Heart right ventricle (tissue), 16 donors: ENCODE data around the gene KCTD2. TPM values are rescaled to one million over a fixed set of nuclear protein-coding genes. Genes with fewer than 3 reads are reported as not detected.

Source experiments
- ATAC-seq, 8 donors: fragments of 200-7000 bp; cut with Tn5 transposase; one replicate each; pipeline ENCODE4 v1.9.1; 2020; ENCODE audit warnings: mild to moderate bottlenecking in 8 of 8, moderate library complexity in 8 of 8, moderate number of reproducible peaks in 1 of 8
- DNase-seq, 2 donors: peaks; one replicate each; pipeline ENCODE4 v3.0.0-alpha.2; 2020
- H3K27ac ChIP-seq, 10 donors: fragments of 200-600 bp; sonication (generic) in 2 of 10; one replicate each; pipeline versions ENCODE4 v1.5.0 to v1.8.0; 2020 to 2022; ENCODE audit warnings: mild to moderate bottlenecking in 3 of 10
- H3K27me3 ChIP-seq, 7 donors: fragments of 200-600 bp; one replicate each; pipeline ENCODE4 v1.8.0; 2021 to 2022; ENCODE audit warnings: mild to moderate bottlenecking in 2 of 7
- H3K36me3 ChIP-seq, 9 donors: fragments of 200-600 bp; sonication (generic) in 1 of 9; one replicate each; pipeline versions ENCODE4 v1.5.0 to v1.8.0; 2020 to 2022; ENCODE audit warnings: mild to moderate bottlenecking in 2 of 9
- H3K4me1 ChIP-seq, 9 donors: fragments of 200-600 bp; sonication (generic) in 1 of 9; one replicate each; pipeline versions ENCODE4 v1.5.0 to v1.8.0; 2020 to 2022; ENCODE audit warnings: mild to moderate bottlenecking in 4 of 9
- H3K4me3 ChIP-seq, 10 donors: fragments of 200-600 bp; sonication (generic) in 2 of 10; one replicate each; pipeline versions ENCODE4 v1.5.0 to v1.8.0; 2020 to 2022; ENCODE audit warnings: mild to moderate bottlenecking in 7 of 10, moderate library complexity in 2 of 10
- H3K9me3 ChIP-seq, 11 donors: fragments of 200-600 bp in 10 of 11; sonication (generic) in 2 of 11; one replicate each; pipeline versions ENCODE4 v1.5.0 to v1.8.0; 2013 to 2022; ENCODE audit warnings: mild to moderate bottlenecking in 2 of 11, control low read depth in 1 of 11, moderate library complexity in 1 of 11
- WGBS, 2 donors: extraction: QIAGEN DNeasy Blood & Tissue Kit; methylation state at CpG; one replicate each; pipeline ENCODE4 v1.1.7; 2013; ENCODE audit warnings: inconsistent platforms in 1 of 2; 5-methylcytosine and 5-hydroxymethylcytosine counted together
- intact Hi-C, 10 donors: fragments of 100-400 bp; cut with DNase I; formaldehyde crosslinking; loops; one replicate each; pipeline versions ENCODE4 v1.11.1 to v1.14.2; 2022
- polyA plus RNA-seq, 2 donors: library from polyadenylated mRNA; stranded (reverse); fragments of 200-250 nt; gene quantifications; one replicate each; pipeline ENCODE4 v1.2.3, GENCODE V29; 2013
- total RNA-seq, 10 donors: library from RNA; stranded (reverse); fragmentation: NEBNext Ultra II Directional in 3 of 10; extraction: Animal tissue kit (Norgen Biotek cat#: 25700) in 3 of 10; gene quantifications; one replicate each; pipeline versions ENCODE4 v1.2.1 to v1.2.4, GENCODE V29; 2021 to 2023
- TF ChIP-seq, protein P1 (sequence below), 9 donors: fragments of 200-600 bp; sonication (generic) in 2 of 9; IDR thresholded peaks; one replicate each; pipeline versions ENCODE4 v1.5.0 to v1.8.0; 2021 to 2022; ENCODE audit warnings: antibody characterized with exemption in 9 of 9, mild to moderate bottlenecking in 5 of 9, moderate library complexity in 1 of 9
- donor health status: Arrhythmogenic right ventricular cardiomyopathy.
- donor health status: ischemic (EF 13 %, LVEDD 7.1; RV severe dilation, severe dysfunction).
- donor health status: healthy with polysubstance abuse.
- donor health status: DM: no; HTN: yes; CAD: no.
- donor health status: DM: no; HTN: no; CAD: no.
- donor health status: ischemic (EF 25% LVEDD 6.9; RV normal size, moderate dysfunction).
- donor health status: ischemic (EF 25% LVEDD 5.7; RV mildly dilated, moderate dysfunction).
- donor health status: healthy.
- donor health status: DM: yes; HTN: yes; CAD: no.
- donor health status: Ischemic cardiomyopathy.
- donor health status: ischemic (EF 35%, LVEDD 5.7; RV mildly dilated, moderate dysfunction).
- donor health status: nonischemic (EF 11% LVEDD 7.7; RV severe dilation, severe dysfunction).
- donor health status: DM: yes; HTN: yes; CAD: no.
- donor health status: PGD.
- donor health status: ischemic (EF 29% LVEDD 5.4; RV normal size, mild dysfunction).
- donor health status: nonischemic (EF 23%, LVEDD 6.1; RV moderate dilation, normal function).

The KCTD2 gene
- total and polyA plus RNA-seq, 12 donors: 11.8 to 41.1 (median 29.3) TPM

DNA sequence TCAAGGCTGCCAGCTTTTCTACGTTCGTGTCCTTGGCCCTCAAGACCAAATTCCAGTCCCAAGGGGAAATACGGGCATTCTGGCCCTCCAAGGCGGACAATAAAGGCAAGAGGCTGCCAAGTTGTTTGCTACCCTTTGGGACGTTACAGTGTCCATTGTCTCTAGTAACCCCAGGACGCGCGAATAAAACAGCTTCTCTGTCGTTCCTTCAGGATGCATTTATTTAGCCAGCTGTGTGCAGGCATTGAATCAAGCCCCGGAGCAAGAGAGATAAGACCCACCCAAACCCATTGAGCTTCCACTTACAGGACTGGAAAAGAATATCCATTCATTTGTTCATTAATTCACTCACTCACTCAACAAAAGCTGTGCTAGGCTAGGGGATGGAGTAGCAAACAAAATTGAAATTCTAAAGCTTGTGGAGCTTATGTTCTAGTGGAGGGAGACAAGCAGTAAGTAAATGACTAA is 33.9 kb upstream of the KCTD2 start:
- ATAC-seq (no peak), DNase-seq (no peak)
- intact Hi-C loops: loop anchor here in 6 of 10 donors (2.0 to 10.0 kb wide), 4 partner anchors 26 to 51 kb away; partner anchors contain the start of gene CDR2L (in 1 of the 6)
- Histone ChIP-seq H3K27me3 (no peaks in the 10 kb centered on the region), H3K4me3 (peak overlapping the region; percentile 73 to 97 (median 90)), H3K27ac (peak overlapping the region; percentile 87 to 96 (median 92)), H3K4me1 (peaks cover 12 to 35% (median 28%) of the 10 kb centered on the region in 9 donors), H3K36me3 (peaks cover 0 to 22% (median 0%) of the 10 kb centered on the region in 9 donors), H3K9me3 (no peaks in the 10 kb centered on the region)
- WGBS, 2 donors: 0% methylated on average over 10 of the region's 10 CpGs
- TF ChIP-seq, protein P1, sequence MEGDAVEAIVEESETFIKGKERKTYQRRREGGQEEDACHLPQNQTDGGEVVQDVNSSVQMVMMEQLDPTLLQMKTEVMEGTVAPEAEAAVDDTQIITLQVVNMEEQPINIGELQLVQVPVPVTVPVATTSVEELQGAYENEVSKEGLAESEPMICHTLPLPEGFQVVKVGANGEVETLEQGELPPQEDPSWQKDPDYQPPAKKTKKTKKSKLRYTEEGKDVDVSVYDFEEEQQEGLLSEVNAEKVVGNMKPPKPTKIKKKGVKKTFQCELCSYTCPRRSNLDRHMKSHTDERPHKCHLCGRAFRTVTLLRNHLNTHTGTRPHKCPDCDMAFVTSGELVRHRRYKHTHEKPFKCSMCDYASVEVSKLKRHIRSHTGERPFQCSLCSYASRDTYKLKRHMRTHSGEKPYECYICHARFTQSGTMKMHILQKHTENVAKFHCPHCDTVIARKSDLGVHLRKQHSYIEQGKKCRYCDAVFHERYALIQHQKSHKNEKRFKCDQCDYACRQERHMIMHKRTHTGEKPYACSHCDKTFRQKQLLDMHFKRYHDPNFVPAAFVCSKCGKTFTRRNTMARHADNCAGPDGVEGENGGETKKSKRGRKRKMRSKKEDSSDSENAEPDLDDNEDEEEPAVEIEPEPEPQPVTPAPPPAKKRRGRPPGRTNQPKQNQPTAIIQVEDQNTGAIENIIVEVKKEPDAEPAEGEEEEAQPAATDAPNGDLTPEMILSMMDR (IDR thresholded peaks at IDR 0.05): no peak

DNA sequence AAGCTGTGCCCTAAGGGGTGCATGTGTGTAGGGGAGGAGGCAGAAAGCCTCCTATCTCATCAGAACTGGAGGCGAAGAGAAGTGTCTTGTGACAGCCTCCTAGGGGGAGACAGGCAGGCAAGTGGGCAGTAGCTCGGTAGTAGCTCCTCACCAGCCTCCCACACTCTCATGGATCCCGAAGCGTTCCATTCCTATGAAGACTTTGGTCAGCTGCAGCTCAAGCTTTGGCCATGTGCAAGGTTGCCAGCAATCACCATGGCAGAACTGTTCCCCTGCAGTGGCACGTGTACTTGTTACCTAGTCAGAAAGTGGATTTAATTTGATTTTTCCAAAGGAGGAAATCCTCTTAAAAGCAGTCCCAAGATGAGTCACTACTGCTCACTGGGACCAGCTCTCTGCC is 27.9 kb upstream of the KCTD2 start:
- no peak overlapping the region for H3K27ac ChIP-seq
- H3K4me3 ChIP-seq: no peak overlapping the region
- WGBS, 2 donors: 92% methylated on average over 5 of the region's 5 CpGs
- H3K27me3 ChIP-seq: no peaks in the 10 kb centered on the region
- TF ChIP-seq, protein P1 (IDR thresholded peaks at IDR 0.05): no peak
- no peak for DNase-seq
- ATAC-seq: no peak
- peaks cover 0 to 5% (median 0%) of the 10 kb centered on the region in 9 donors for H3K4me1 ChIP-seq
- no peaks in the 10 kb centered on the region for H3K9me3 ChIP-seq
- intact Hi-C loops: loop anchor here in 1 of 10 donors (10.0 kb wide), 1 partner anchor 54 kb away; no protein-coding TSS in a partner anchor
- peaks cover 0 to 74% (median 20%) of the 10 kb centered on the region in 9 donors for H3K36me3 ChIP-seq

DNA sequence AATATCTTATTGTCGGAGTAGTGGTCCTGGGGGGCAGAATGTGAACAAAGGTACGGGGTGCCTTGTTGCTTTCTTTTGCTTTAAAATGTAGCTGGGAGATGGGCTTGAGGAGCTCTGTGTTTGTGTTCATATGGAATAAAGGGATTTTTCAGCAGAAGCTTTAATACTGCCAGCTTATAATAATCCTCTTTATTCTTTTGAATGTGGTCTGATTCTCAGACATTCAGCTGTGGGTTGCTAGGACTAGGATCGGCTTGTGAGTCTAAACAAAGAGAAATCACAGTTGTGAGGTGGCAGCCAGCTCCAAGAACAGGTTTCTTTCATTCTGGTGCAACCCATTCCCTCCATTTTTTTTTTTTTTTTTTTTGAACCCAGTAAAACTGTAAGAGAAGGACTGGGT is 27.3 kb upstream of the KCTD2 start:
- Histone ChIP-seq H3K27me3 (no peaks in the 10 kb centered on the region), H3K9me3 (no peaks in the 10 kb centered on the region), H3K4me3 (no peak overlapping the region), H3K4me1 (no peaks in the 10 kb centered on the region), H3K27ac (no peak overlapping the region), H3K36me3 (peaks cover 0 to 74% (median 20%) of the 10 kb centered on the region in 9 donors)
- ATAC-seq: no peak
- no peak for DNase-seq
- TF ChIP-seq, protein P1 (IDR thresholded peaks at IDR 0.05): no peak
- WGBS, 2 donors: 95 to 96% methylated on average over 3 of the region's 3 CpGs
- intact Hi-C loops: loop anchor here in 1 of 10 donors (10.0 kb wide), 1 partner anchor 55 kb away; no protein-coding TSS in a partner anchor

DNA sequence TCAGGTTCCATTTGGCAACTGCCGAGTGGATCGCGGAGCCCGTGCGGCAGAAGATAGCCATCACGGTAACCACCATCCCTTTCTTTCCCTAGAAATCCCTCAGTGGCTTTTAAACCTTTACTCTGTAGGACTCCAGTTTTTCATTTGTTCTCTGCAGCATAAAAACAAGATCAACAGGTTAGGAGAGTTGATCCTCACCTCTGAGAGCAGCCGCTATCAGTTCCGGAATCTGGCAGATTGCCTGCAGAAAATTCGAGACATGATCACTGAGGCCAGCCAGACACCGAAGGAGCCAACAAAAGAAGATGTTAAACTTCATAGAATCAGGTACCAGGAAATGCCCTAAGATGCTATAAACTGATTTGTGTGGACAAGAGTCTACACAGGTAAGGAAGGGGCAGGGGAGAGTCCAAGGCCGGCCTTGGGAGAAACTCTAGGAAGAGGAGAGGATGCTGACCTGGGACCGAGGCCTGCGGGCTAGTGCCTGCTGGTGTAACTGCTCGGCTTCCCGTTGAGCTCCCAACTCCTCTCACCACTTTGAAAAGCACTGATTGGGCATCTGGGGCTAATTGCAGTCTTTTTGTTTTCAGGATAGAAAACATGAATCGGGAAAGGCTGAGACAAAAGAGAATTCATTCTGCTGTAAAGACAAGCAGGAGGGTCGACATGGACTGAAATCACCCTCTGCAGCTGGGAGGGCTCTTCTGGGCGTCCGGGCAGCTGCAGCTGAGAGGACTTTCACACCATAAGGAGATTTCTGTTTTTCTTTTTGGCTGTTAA is 26.5 kb upstream of the KCTD2 start:
- intact Hi-C loops: no loop called here
- Histone ChIP-seq H3K27me3 (no peaks in the 10 kb centered on the region), H3K27ac (no peak overlapping the region), H3K4me3 (no peak overlapping the region), H3K4me1 (peaks cover 0 to under 1% (median 0%) of the 10 kb centered on the region in 9 donors), H3K9me3 (no peaks in the 10 kb centered on the region), H3K36me3 (peaks cover 0 to 74% (median 20%) of the 10 kb centered on the region in 9 donors)
- no peak for DNase-seq
- WGBS, 2 donors: 93 to 94% methylated on average over 19 of the region's 19 CpGs
- TF ChIP-seq, protein P1 (IDR thresholded peaks at IDR 0.05): no peak
- no peak for ATAC-seq
